OCI-LY1 (cell line): ENCODE measurements around the gene BRD7.

ENCODE experiments used
- H2AFZ ChIP-seq: fragments of 200-600 bp; sonication (generic), shearing (Covaris generic); 2 replicates; pipeline ENCODE4 v1.6.0; 2014; ENCODE audit warnings: antibody characterized with exemption, mild to moderate bottlenecking, low read length
- H3F3A ChIP-seq: fragments of 200-600 bp; sonication (generic), shearing (Covaris generic); 2 replicates; pipeline ENCODE4 v1.6.0; 2014; ENCODE audit warnings: mild to moderate bottlenecking, antibody characterized with exemption, low read length, moderate library complexity; ENCODE audit not compliant: insufficient read depth
- H3K27ac ChIP-seq: fragments of 200-600 bp; sonication (generic); 2 replicates; pipeline ENCODE4 v1.5.1; 2014; ENCODE audit warnings: low read length, mixed run types, mild to moderate bottlenecking, low read depth; ENCODE audit not compliant: poor library complexity, severe bottlenecking
- H3K27me3 ChIP-seq: fragments of 200-600 bp; sonication (generic); 2 replicates; pipeline ENCODE4 v1.6.0; 2014; ENCODE audit warnings: antibody characterized with exemption, mild to moderate bottlenecking, low read length, moderate library complexity; ENCODE audit not compliant: insufficient read depth
- H3K36me3 ChIP-seq: fragments of 200-600 bp; sonication (generic); 2 replicates; pipeline ENCODE4 v1.6.1; 2014; ENCODE audit warnings: mild to moderate bottlenecking, antibody characterized with exemption, low read length, moderate library complexity, mixed read lengths; ENCODE audit not compliant: insufficient read depth
- H3K4me1 ChIP-seq: fragments of 200-600 bp; sonication (generic); 2 replicates; pipeline ENCODE4 v1.5.1; 2014; ENCODE audit warnings: mild to moderate bottlenecking, low read length, moderate library complexity; ENCODE audit not compliant: insufficient read depth, severe bottlenecking
- H3K4me2 ChIP-seq: fragments of 200-600 bp; sonication (generic), shearing (Covaris generic); 2 replicates; pipeline ENCODE4 v1.6.1; 2014; ENCODE audit warnings: low read length
- H3K4me3 ChIP-seq: fragments of 200-600 bp; sonication (generic); 2 replicates; pipeline ENCODE4 v1.5.1; 2014; ENCODE audit warnings: low read length, low read depth, mild to moderate bottlenecking, mixed read lengths; ENCODE audit not compliant: poor library complexity, severe bottlenecking
- H3K79me2 ChIP-seq: fragments of 200-600 bp; shearing (Covaris generic); 2 replicates; pipeline ENCODE4 v1.6.1; 2016; ENCODE audit warnings: mixed run types, low read length, mixed read lengths; ENCODE audit not compliant: insufficient read depth
- H3K9ac ChIP-seq: fragments of 200-600 bp; sonication (generic), shearing (Covaris generic); 2 replicates; pipeline ENCODE4 v1.6.1; 2014; ENCODE audit warnings: mild to moderate bottlenecking, low read length, mixed read lengths
- H3K9me2 ChIP-seq: fragments of 200-600 bp; sonication (generic), shearing (Covaris generic); 2 replicates; pipeline ENCODE4 v1.6.1; 2014; ENCODE audit warnings: low read depth, mild to moderate bottlenecking, low read length, mixed read lengths
- H3K9me3 ChIP-seq: fragments of 200-600 bp; shearing (Covaris generic); 2 replicates; pipeline ENCODE4 v1.6.1; 2014; ENCODE audit warnings: low read length, mixed read lengths
- H4K20me1 ChIP-seq: fragments of 200-600 bp; sonication (generic), shearing (Covaris generic); 2 replicates; pipeline ENCODE4 v1.6.0; 2016; ENCODE audit warnings: mild to moderate bottlenecking, low read length; ENCODE audit not compliant: insufficient read depth
- CTCF ChIP-seq: fragments of 200-600 bp; sonication (generic), shearing (Covaris generic); IDR thresholded peaks from 2 replicates; pipeline ENCODE4 v1.5.1; 2017; ENCODE audit warnings: mild to moderate bottlenecking, antibody characterized with exemption, low read length, moderate library complexity, mixed read lengths
- EZH2 ChIP-seq: fragments of 200-600 bp; sonication (generic), shearing (Covaris generic); IDR thresholded peaks from 2 replicates; pipeline ENCODE4 v1.8.0; 2017; ENCODE audit warnings: borderline replicate concordance, mixed run types, mild to moderate bottlenecking, antibody characterized with exemption, low read length, moderate library complexity, mixed read lengths

Gene BRD7

GRCh38 chr16:50340578-50340977 is 28.2 kb downstream of the BRD7 start:
- H3F3A ChIP-seq, result no peaks in the 10 kb centered on the region
- H3K9me3 ChIP-seq, result no peaks in the 10 kb centered on the region
- no peaks in the 10 kb centered on the region for H3K79me2 ChIP-seq
- no peak overlapping the region for H2AFZ ChIP-seq
- no peak overlapping the region for H3K4me3 ChIP-seq
- no peaks in the 10 kb centered on the region for H4K20me1 ChIP-seq
- H3K4me2 ChIP-seq, result no peak overlapping the region
- TF ChIP-seq EZH2 (no peak), CTCF (no peak)
- H3K27ac ChIP-seq, result no peak overlapping the region
- H3K36me3 ChIP-seq, result peaks cover 66% of the 10 kb centered on the region
- no peaks in the 10 kb centered on the region for H3K4me1 ChIP-seq
- H3K27me3 ChIP-seq, result no peaks in the 10 kb centered on the region
- H3K9me2 ChIP-seq, result no peaks in the 10 kb centered on the region
- no peak overlapping the region for H3K9ac ChIP-seq

- Histone ChIP-seq H3F3A (no peaks in the 10 kb centered on the region), H3K79me2 (no peaks in the 10 kb centered on the region), H3K9me3 (no peaks in the 10 kb centered on the region), H3K36me3 (peaks cover 75% of the 10 kb centered on the region), H3K9ac (no peak overlapping the region), H2AFZ (no peak overlapping the region), H3K4me1 (no peaks in the 10 kb centered on the region), H3K27ac (no peak overlapping the region), H3K4me3 (no peak overlapping the region), H3K27me3 (no peaks in the 10 kb centered on the region), H4K20me1 (no peaks in the 10 kb centered on the region), H3K4me2 (no peak overlapping the region), H3K9me2 (no peaks in the 10 kb centered on the region)
- TF ChIP-seq CTCF, result no peak
- TF ChIP-seq EZH2, result no peak
Measured at GRCh38 chr16:50338371-50339231, 30.2 kb downstream of the BRD7 start.

GRCh38 chr16:50336884-50337283 is 31.9 kb downstream of the BRD7 start:
- peaks cover 74% of the 10 kb centered on the region for H3K36me3 ChIP-seq
- no peak overlapping the region for H3K9ac ChIP-seq
- no peaks in the 10 kb centered on the region for H3K9me3 ChIP-seq
- no peaks in the 10 kb centered on the region for H3K27me3 ChIP-seq
- H3K4me2 ChIP-seq, result no peak overlapping the region
- H4K20me1 ChIP-seq, result no peaks in the 10 kb centered on the region
- H2AFZ ChIP-seq, result no peak overlapping the region
- no peak overlapping the region for H3K4me3 ChIP-seq
- H3K9me2 ChIP-seq, result no peaks in the 10 kb centered on the region
- TF ChIP-seq EZH2 (no peak), CTCF (no peak)
- no peaks in the 10 kb centered on the region for H3F3A ChIP-seq
- H3K27ac ChIP-seq, result no peak overlapping the region
- no peaks in the 10 kb centered on the region for H3K79me2 ChIP-seq
- no peaks in the 10 kb centered on the region for H3K4me1 ChIP-seq
